Activated CD4-positive, alpha-beta T cell treated with anti-CD3 and anti-CD28 coated beads, Interleukin-2, amount 50 U/mL, for 1 hour (primary cell): ENCODE measurements around the gene PTPRN2.

Source experiments
- DNase-seq: peaks from one replicate; pipeline ENCODE4 v3.0.0-alpha.2; 2020

The PTPRN2 gene

GRCh38 chr7:158602905-158603772 lies 15.5 kb upstream of the PTPRN2 start:
- DNase-seq: no peak

GRCh38 chr7:158602041-158602440 lies 14.4 kb upstream of the PTPRN2 start:
- no peak for DNase-seq

- no peak for DNase-seq
These were observed 13.5 kb upstream of the PTPRN2 start for GRCh38 chr7:158601090-158601489.

GRCh38 chr7:158596745-158597144 lies 9.1 kb upstream of the PTPRN2 start:
- DNase-seq: no peak

GRCh38 chr7:158596309-158596708 lies 8.7 kb upstream of the PTPRN2 start:
- DNase-seq: no peak

GRCh38 chr7:158595068-158595467 lies 7.4 kb upstream of the PTPRN2 start:
- DNase-seq: no peak

GRCh38 chr7:158592541-158592940 lies 4.9 kb upstream of the PTPRN2 start:
- no peak for DNase-seq

- no peak for DNase-seq
These were observed 4.3 kb upstream of the PTPRN2 start for GRCh38 chr7:158591944-158592343.

- no peak for DNase-seq
These were observed 2.5 kb upstream of the PTPRN2 start for GRCh38 chr7:158590181-158590530.

- no peak for DNase-seq
These were observed 2.0 kb upstream of the PTPRN2 start for GRCh38 chr7:158589653-158590052.

- no peak for DNase-seq
These were observed 1.3 kb upstream of the PTPRN2 start for GRCh38 chr7:158588878-158589442.

- DNase-seq: no peak
These were observed 658 bp upstream of the PTPRN2 start for GRCh38 chr7:158588085-158588877.

GRCh38 chr7:158586499-158587161 lies 993 bp downstream of the PTPRN2 start:
- no peak for DNase-seq

GRCh38 chr7:158585721-158586498 lies 1.7 kb downstream of the PTPRN2 start:
- DNase-seq: no peak

GRCh38 chr7:158584407-158584806 lies 3.2 kb downstream of the PTPRN2 start:
- no peak for DNase-seq

GRCh38 chr7:158583810-158584209 lies 3.8 kb downstream of the PTPRN2 start:
- DNase-seq: no peak

- DNase-seq: no peak
These were observed 4.5 kb downstream of the PTPRN2 start for GRCh38 chr7:158583143-158583542.

- no peak for DNase-seq
These were observed 5.5 kb downstream of the PTPRN2 start for GRCh38 chr7:158582089-158582456.

GRCh38 chr7:158581440-158582088 lies 6.1 kb downstream of the PTPRN2 start:
- no peak for DNase-seq

- no peak for DNase-seq
These were observed 7.7 kb downstream of the PTPRN2 start for GRCh38 chr7:158579662-158580646.
